ES-I3 (cell line): Measurements from ENCODE around the gene GMCL2.

Source experiments
- H3K36me3 ChIP-seq: 2 replicates; pipeline ENCODE4 v1.6.1; 2013; ENCODE audit warnings: mild to moderate bottlenecking, low read length, control low read depth, moderate library complexity; ENCODE audit not compliant: insufficient read depth
- H3K4me1 ChIP-seq: 2 replicates; pipeline ENCODE4 v1.6.1; 2013; ENCODE audit warnings: mild to moderate bottlenecking, control low read depth, low read length; ENCODE audit not compliant: insufficient read depth
- H3K9ac ChIP-seq: 2 replicates; pipeline ENCODE4 v1.6.1; 2013; ENCODE audit warnings: low read depth, mild to moderate bottlenecking, low read length, moderate library complexity
- H3K9me3 ChIP-seq: 2 replicates; pipeline ENCODE4 v1.6.1; 2013; ENCODE audit warnings: mild to moderate bottlenecking, low read length, moderate library complexity; ENCODE audit not compliant: control insufficient read depth, insufficient read depth

Gene GMCL2

DNA sequence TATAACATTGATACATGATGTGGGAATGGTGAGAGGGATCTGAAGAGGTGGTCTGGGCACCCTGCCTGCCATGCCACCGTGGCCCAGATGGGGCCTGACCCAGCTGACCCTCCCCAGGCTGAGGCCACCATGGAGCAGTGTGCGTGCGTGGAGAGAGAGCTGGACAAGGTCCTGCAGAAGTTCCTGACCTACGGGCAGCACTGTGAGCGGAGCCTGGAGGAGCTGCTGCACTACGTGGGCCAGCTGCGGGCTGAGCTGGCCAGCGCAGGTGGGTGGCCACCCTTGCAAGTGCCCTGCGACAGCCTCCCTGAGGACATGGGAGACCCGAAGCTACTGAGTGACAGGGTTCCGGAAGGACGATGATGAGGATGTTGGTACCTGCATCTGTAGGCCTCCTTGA lies 49.2 kb downstream of the GMCL2 start:
- H3K9me3 ChIP-seq, result no peaks in the 10 kb centered on the region
- peaks cover 46% of the 10 kb centered on the region for H3K36me3 ChIP-seq
- no peak overlapping the region for H3K9ac ChIP-seq
- H3K4me1 ChIP-seq, result no peaks in the 10 kb centered on the region

DNA sequence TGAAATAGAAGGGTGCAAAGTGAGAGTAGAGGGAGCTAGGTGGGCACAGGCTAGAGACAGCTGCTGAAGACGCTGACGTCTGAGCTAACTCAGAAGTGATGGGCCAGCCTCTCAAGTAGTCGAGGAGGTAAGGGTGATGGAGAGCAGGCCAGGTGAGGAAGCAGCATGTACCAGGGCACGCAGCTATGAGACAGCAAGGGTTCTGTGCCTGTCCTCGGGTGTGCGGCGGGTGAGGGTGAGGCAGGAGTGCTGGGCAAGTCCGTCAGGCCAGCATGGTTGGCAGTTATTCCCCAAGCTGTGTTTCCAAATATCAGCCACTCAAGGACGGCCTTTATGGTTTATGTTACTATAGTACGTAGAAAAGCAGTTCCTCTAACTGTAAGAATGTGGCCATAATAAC lies 50.2 kb downstream of the GMCL2 start:
- peaks cover 37% of the 10 kb centered on the region for H3K36me3 ChIP-seq
- H3K9ac ChIP-seq, result no peak overlapping the region
- no peaks in the 10 kb centered on the region for H3K4me1 ChIP-seq
- no peaks in the 10 kb centered on the region for H3K9me3 ChIP-seq
